SKM-1 treated with dmso at 0.1 percent for 144 hours (cell line): ENCODE measurements around the gene HNRNPM.

Source experiments
- DNase-seq: peaks from one replicate; lab custom pipeline; 2025; ENCODE audit not compliant: unreplicated experiment; lab: John Stamatoyannopoulos, UW

The HNRNPM gene

GRCh38 chr19:8484331-8484894, 39.6 kb downstream of the HNRNPM start:
- no peak for DNase-seq

DNA sequence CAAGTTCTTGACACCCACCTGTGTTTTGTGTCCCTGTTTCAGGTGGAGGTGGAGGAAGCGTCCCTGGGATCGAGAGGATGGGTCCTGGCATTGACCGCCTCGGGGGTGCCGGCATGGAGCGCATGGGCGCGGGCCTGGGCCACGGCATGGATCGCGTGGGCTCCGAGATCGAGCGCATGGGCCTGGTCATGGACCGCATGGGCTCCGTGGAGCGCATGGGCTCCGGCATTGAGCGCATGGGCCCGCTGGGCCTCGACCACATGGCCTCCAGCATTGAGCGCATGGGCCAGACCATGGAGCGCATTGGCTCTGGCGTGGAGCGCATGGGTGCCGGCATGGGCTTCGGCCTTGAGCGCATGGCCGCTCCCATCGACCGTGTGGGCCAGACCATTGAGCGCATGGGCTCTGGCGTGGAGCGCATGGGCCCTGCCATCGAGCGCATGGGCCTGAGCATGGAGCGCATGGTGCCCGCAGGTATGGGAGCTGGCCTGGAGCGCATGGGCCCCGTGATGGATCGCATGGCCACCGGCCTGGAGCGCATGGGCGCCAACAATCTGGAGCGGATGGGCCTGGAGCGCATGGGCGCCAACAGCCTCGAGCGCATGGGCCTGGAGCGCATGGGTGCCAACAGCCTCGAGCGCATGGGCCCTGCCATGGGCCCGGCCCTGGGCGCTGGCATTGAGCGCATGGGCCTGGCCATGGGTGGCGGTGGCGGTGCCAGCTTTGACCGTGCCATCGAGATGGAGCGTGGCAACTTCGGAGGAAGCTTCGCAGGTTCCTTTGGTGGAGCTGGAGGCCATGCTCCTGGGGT, 41.0 kb downstream of the HNRNPM start:
- no peak for DNase-seq

DNA sequence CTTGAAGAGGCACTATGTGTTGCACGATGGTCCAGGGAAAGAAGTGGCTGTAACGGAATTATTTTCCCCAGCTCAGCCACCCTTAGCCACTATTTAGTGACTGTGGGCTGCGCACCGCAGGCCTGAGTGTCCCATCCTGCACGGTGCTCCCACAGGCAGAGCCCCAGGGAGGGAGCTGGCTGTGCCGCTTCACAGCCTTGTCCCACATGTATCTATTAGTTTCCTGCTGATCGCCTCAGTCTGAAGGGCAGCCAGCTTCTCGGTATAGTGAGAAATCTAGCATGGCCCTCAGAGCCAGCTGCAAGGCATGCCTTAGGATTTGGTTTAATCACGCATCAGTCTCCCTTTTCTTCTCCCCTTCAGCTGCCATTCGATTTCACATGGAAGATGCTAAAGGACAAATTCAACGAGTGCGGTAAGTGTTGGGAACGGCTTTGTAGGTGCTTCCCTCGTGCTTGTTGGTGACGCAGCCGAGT, 41.9 kb downstream of the HNRNPM start:
- DNase-seq, result no peak

DNA sequence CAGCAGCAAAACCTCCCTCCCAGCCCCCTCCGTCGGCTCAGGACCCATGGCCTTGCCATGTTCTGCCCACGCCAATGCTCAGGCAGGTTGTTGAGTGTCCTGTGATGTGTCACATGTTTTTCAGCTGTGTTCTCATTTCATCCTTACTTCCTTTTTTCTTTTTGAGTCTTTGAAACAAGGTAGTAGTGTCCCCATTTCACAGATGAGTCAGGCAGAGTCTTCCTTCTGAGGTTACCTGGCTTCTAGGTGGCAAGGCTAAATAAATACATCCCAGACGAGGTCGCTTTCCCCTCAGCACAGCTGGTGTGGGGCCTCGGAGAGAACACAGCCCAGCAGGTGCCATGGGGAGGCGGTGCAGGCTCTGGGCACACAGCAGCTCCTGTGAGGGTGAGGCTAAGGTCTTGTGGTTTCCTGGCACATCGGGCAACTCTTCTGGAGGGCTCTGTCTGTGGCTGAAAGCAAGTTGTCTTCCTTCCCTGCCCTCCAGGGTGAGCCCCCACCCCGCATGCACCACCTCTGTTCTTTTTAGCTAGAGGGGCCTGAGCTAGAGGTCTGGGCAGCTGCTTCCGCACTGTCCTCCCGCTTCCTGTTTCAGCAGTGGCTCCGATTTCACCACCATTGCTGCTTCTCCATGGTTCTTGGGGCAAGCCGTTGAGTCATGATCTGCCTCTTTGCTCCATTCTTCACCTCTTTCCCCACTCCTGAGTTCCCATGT, 42.5 kb downstream of the HNRNPM start:
- peak; percentile 97 for DNase-seq

- DNase-seq, result no peak
These were observed 43.6 kb downstream of the HNRNPM start for GRCh38 chr19:8488365-8488764.

GRCh38 chr19:8489561-8490394, 45.0 kb downstream of the HNRNPM start:
- DNase-seq, result no peak

GRCh38 chr19:8490395-8490760, 45.6 kb downstream of the HNRNPM start:
- DNase-seq, result no peak

- DNase-seq, result no peak
These were observed 46.1 kb downstream of the HNRNPM start for GRCh38 chr19:8490873-8491272.

GRCh38 chr19:8491574-8491973, 46.8 kb downstream of the HNRNPM start:
- DNase-seq, result no peak

- peak; percentile 95 for DNase-seq
These were observed 49.4 kb downstream of the HNRNPM start for GRCh38 chr19:8494158-8494557.

- DNase-seq, result no peak
These were observed 53.5 kb downstream of the HNRNPM start for GRCh38 chr19:8498295-8498694.

- DNase-seq, result no peak
These were observed 54.5 kb downstream of the HNRNPM start for GRCh38 chr19:8499048-8499833.

DNA sequence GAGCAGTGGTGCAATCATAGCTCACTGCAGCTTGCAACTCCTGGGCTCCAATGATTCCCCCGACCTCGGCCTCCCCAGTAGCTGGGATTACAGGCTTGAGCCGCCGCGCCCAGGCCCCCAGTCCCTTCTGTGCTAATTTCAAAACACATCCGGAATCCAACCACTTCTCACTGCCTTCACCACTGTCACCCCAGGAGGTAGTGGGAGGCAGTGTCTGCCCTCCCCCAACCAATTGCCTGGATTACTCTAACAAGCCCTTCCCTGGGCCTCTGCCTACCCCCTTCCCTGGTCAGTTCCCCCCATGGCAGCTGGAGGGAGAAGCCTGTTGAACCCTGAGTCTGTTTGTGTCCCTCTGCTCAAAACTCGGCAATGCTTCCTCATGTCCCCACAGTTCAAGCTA, 55.4 kb downstream of the HNRNPM start:
- peak; percentile 95 for DNase-seq

GRCh38 chr19:8501516-8501915, 56.7 kb downstream of the HNRNPM start:
- no peak for DNase-seq

GRCh38 chr19:8501981-8502380, 57.2 kb downstream of the HNRNPM start:
- DNase-seq, result peak; percentile 56

DNA sequence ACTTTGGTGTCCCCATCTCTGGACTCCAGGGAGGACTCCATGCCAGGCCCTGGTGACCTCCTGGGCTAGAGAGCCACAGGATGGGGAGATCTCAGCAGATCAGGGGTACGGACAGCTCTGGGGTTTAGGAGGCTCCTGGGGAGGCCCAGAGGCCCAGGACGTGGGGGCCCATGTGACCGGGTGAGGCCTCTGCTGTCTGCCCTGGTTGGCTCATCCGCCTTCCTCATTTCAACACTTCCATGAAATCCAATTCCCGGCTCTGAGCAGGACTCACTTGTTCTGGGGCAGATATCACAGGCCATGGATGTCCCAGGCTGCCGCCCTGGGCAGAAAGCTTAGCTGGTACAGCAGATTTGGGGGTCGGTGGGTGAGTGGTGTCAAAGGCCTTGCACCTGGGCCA, 58.7 kb downstream of the HNRNPM start:
- DNase-seq, result peak; percentile 57

DNA sequence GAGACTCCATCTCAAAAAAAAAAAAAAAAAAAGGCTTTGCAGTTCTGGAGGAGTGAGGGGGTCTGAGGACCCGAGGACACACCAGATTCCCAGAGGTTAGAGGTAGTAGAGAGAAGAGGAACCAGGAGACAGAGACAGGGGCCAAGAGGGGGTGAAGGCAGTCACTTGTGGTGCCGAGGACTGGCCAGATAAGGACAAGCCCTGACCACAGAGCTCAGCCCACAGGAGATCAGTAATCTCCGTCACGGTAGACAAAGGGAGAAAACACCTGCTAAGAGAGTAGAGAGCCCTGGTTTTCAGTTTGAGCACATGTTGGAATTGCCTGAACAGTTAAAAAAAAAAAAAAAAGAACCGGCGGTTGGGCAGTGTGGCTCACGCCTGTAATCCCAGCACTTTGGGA, 59.4 kb downstream of the HNRNPM start:
- DNase-seq, result peak; percentile 64

- no peak for DNase-seq
These were observed 60.1 kb downstream of the HNRNPM start for GRCh38 chr19:8504919-8505318.

GRCh38 chr19:8505680-8506401, 61.1 kb downstream of the HNRNPM start:
- DNase-seq, result peak; percentile 35
